ENCODE measurements around the gene SLC35B2.
"Not testable (repeated sequence)": the region's sequence is repeated elsewhere in the genome, so short reads cannot be mapped to it uniquely, and the experiment has no call there.

SLC35B2 gene

GRCh38 chr6:44234101-44235025, 23.0 kb downstream of the SLC35B2 start:
- DNase-seq (ENCODE audit: low read depth), result no peak

DNA sequence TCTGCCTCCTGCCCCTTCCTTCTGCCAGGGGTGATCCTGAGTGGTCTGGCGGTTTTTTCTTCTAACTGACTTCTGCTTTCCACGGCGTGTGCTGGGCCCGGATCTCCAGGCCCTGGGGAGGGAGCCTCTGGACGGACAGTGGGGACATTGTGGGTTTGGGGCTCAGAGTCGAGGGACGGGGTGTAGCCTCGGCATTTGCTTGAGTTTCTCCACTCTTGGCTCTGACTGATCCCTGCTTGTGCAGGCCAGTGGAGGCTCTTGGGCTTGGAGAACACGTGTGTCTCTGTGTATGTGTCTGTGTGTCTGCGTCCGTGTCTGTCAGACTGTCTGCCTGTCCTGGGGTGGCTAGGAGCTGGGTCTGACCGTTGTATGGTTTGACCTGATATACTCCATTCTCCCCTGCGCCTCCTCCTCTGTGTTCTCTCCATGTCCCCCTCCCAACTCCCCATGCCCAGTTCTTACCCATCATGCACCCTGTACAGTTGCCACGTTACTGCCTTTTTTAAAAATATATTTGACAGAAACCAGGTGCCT, 23.7 kb downstream of the SLC35B2 start:
- no peak for DNase-seq (ENCODE audit: low read depth)

- DNase-seq (ENCODE audit: low read depth), result no peak
Observed at GRCh38 chr6:44232676-44233566, 24.4 kb downstream of the SLC35B2 start.

- not testable (repeated sequence) for DNase-seq (ENCODE audit: low read depth)
Observed at GRCh38 chr6:44231426-44231825, 25.9 kb downstream of the SLC35B2 start.

DNA sequence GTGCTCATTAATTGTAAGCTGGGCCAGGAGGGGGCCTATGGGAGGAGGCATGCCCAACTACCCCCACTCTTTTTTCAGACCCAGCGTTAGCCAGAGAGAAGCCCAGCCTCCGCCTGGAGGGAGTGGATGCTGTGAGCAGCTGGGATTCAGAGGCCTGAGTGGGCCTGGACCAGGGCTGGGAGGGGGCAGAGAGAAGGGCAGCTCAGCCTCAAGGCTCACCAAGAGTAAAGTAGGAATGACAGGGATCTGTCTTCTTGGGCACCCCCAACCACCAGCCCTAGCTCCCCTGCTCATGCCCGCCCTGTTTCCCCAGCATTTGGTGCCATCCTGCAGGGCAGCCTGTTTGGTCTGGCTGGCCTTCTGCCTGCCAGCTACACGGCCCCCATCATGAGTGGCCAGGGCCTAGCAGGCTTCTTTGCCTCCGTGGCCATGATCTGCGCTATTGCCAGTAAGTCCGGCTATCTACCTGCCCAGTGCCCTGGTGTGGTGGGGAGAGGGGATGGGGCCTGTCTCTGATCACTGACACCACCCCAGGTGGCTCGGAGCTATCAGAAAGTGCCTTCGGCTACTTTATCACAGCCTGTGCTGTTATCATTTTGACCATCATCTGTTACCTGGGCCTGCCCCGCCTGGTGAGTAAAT, 27.2 kb downstream of the SLC35B2 start:
- DNase-seq (ENCODE audit: low read depth), result no peak

DNA sequence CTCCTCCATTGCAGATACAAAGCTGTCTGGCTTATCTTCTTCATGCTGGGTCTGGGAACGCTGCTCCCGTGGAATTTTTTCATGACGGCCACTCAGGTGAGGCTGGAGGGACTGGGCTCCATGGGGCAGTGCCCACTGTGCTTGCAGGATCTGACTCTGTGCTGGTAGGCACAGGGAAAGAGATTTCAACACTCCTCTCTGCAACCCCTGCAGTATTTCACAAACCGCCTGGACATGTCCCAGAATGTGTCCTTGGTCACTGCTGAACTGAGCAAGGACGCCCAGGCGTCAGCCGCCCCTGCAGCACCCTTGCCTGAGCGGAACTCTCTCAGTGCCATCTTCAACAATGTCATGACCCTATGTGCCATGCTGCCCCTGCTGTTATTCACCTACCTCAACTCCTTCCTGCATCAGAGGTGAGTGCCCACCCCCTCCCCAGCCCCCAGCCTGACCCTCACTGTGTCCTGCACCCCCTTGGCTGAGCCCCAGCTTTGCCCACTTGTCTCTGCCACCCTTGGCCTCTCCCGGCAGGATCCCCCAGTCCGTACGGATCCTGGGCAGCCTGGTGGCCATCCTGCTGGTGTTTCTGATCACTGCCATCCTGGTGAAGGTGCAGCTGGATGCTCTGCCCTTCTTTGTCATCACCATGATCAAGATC, 27.8 kb downstream of the SLC35B2 start:
- no peak for DNase-seq (ENCODE audit: low read depth)

DNA sequence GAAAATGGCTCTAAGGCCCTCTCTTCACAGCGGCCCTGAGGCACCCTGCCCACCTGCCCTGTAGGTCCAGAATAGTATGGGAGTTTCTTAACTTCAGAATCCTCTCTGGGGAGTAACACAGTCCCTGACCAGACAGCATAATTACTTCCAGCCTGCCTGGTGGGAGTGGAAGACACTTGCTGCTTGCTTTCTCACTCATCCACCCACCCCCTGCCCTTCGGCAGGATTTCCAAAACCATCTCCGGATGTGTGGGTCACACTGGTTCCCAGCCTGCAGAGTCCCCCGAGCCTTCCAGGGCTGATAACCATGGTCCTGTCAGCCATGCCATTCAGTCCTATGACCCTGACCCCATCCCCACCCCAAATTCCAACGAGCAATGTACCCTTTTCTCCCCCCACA, 28.5 kb downstream of the SLC35B2 start:
- DNase-seq (ENCODE audit: low read depth), result no peak

- no peak for DNase-seq (ENCODE audit: low read depth)
Observed at GRCh38 chr6:44228433-44228832, 28.9 kb downstream of the SLC35B2 start.

DNA sequence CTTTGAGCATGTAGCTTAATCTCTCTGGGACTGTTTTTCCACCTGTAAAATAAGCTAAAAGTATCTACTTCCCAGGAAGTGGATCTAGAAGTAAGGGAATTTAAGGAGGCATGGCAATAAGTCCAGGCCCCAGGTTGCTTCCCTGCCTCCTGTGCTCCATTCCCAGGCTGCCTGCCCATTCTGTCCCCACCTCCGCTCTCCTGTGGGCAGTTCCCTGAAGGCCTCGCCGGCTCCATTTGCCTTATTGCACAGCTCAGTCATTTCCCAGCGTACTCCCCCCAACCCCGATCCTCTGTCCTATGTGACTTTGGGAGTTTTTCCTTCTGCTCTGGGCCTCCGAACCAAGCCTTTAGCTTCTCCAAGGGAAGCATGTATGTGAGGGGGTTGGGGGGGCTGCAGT, 29.3 kb downstream of the SLC35B2 start:
- no peak for DNase-seq (ENCODE audit: low read depth)

DNA sequence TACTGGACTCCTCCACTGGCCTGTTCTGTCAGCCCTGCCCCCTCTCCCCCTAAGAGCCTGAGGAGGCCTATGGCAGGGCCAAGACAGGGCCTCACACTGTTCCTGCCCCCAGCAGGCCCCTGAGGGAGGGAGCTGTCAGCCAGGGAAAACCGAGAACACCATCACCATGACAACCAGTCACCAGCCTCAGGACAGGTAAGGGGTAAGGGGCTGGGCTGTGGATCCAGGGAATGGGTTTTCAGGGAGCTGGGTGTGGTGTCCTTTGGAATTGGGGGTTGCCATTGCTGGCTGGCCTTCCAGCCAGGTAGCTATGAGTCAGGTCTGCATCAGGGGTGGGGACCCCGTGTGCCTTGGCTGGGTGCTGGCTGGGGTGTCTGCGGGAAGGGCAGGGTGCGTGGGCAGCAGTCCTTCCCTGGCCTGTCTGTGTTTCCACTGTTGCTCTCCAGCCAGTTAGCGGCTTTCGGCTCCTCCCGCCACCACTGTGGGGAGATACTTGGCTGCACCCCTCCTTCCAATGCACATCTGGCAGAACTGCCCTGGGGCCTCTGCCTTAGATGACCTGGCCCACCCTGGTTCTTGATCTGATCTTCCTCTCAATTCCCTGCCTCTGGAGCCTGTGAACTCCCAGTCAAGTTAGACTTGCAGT, 30.1 kb downstream of the SLC35B2 start:
- DNase-seq (ENCODE audit: low read depth), result no peak

GRCh38 chr6:44226368-44227147, 30.8 kb downstream of the SLC35B2 start:
- no peak for DNase-seq (ENCODE audit: low read depth)

- no peak for DNase-seq (ENCODE audit: low read depth)
Observed at GRCh38 chr6:44225579-44226325, 31.6 kb downstream of the SLC35B2 start.

DNA sequence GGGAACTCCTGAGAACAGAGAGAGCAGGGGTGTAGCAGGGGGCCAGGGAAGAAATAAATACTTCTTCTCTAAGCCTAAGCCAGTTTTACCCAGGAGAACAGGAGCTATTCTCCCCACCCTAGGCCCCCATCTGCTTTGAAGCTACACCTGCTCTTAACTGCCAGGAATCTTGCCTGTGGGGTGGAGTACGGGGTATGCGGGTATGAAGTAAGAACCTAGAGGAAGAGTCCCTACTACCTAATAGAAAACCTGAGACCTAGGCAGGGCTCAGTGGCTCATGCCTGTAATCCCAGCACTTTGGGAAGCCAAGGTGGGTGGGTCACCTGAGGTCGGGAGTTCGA, 32.4 kb downstream of the SLC35B2 start:
- DNase-seq (ENCODE audit: low read depth), result no peak

DNA sequence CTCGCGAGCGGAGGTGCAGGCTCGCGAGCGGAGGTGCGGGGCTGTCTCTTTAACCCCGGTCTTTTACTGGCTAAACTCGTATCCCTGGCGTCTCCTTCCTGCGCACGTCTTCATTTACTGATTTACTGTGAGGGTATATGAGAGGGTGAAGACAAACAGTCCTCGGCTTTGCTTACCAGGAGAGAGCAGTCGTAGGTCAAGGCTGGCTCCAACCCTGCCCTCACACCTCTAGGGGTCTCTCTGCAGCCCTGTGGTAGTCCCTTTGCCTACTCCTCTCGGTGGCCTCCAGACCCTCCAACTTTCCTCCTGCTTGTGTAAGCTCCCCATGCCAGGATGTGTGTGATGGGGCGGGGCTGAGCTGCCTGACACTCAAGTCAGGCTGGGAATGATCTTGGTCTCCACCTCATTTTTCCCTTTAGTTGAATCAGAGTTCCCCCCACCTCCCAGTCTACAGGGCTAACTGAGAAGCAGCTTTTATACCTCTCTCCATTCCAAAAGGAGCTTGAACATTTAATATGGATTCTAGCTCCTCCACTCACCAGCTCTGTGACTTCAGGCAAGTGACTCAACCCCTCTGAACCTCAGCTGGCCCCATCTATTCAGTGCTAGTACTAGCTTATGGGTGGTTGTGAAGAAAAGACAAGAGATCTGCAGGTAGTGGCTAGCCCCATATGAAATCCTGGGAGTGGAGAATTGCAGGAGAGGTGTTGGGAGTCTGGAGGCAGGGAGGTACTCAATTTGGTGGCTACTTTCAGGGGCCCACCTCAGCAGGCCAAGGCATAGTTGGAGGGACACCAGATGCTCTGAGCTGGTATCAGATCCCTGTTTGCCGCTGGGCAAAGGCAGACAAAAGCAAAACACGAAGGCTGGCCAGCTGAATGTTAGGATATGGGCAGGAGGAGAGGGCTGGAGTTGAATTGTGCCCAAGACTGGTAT, 33.0 kb downstream of the SLC35B2 start:
- no peak for DNase-seq (ENCODE audit: low read depth)

- DNase-seq (ENCODE audit: low read depth), result peak; percentile 74
Observed at GRCh38 chr6:44223319-44224028, 33.9 kb downstream of the SLC35B2 start, which contains the start of gene SLC29A1. Gene SLC29A1 (plus strand): TSS chr6:44223595. CDS start chr6:44227314, 3,719 bp downstream.

GRCh38 chr6:44222486-44223318, 34.6 kb downstream of the SLC35B2 start:
- DNase-seq (ENCODE audit: low read depth), result no peak

DNA sequence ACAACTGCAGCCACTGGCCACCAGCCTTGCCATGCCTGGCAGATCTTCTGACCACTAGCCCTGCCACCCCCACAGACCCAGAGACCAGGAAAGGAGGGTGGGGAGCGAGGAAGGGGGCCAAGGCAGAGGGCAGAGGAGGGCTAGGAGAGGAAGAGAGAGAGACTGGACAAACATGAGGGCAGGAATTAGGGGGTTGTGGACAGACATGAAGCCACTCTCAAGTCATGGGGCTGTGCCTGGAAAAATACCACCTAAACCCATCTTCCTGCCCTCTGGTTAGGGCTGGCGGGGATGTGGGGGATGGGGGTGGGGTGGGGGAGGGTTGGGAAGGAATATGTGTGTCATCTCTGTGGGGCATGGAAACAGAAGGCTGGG, 35.4 kb downstream of the SLC35B2 start:
- DNase-seq (ENCODE audit: low read depth), result no peak
